Subcutaneous adipose tissue (tissue), 4 donors: ENCODE data around the gene CHID1. TPM values are rescaled to one million over a fixed set of nuclear protein-coding genes. Genes with fewer than 3 reads are reported as not detected.

Experiments used
- total RNA-seq, 4 donors: library from RNA; depleted of rRNA; stranded (reverse); fragments of >200 nt; gene quantifications; one replicate each; pipeline ENCODE4 v1.1.0, GENCODE V29; 2016
- TF ChIP-seq, protein P1 (sequence below): fragments of 450-650 bp; IDR thresholded peaks from one replicate; pipeline ENCODE4 v1.5.1; 2016; ENCODE audit warnings: low read depth, mild to moderate bottlenecking, control low read depth, antibody characterized with exemption, moderate library complexity

Gene CHID1
- total RNA-seq, 4 donors from 2014 or later: 28.4 to 107 (median 76.0) TPM

DNA sequence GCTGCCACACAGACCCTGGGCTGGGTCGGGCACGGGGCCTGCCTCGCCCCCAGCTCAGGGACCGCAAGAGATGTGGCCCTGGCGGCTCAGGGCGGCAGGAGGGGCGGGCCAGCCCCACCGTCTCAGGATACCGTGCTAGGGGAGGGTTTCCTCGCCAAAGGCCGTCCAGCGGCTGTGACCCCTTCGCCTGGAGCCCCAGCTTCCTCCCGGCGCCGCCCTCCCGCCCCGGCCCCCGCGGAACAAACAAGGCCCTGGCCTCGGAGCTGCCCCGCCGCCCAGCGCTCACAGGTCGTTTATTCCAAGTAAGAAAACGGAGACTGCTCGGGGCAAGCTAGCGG is 14.5 kb upstream of the CHID1 start:
- TF ChIP-seq, protein P1, sequence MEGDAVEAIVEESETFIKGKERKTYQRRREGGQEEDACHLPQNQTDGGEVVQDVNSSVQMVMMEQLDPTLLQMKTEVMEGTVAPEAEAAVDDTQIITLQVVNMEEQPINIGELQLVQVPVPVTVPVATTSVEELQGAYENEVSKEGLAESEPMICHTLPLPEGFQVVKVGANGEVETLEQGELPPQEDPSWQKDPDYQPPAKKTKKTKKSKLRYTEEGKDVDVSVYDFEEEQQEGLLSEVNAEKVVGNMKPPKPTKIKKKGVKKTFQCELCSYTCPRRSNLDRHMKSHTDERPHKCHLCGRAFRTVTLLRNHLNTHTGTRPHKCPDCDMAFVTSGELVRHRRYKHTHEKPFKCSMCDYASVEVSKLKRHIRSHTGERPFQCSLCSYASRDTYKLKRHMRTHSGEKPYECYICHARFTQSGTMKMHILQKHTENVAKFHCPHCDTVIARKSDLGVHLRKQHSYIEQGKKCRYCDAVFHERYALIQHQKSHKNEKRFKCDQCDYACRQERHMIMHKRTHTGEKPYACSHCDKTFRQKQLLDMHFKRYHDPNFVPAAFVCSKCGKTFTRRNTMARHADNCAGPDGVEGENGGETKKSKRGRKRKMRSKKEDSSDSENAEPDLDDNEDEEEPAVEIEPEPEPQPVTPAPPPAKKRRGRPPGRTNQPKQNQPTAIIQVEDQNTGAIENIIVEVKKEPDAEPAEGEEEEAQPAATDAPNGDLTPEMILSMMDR: no peak

DNA sequence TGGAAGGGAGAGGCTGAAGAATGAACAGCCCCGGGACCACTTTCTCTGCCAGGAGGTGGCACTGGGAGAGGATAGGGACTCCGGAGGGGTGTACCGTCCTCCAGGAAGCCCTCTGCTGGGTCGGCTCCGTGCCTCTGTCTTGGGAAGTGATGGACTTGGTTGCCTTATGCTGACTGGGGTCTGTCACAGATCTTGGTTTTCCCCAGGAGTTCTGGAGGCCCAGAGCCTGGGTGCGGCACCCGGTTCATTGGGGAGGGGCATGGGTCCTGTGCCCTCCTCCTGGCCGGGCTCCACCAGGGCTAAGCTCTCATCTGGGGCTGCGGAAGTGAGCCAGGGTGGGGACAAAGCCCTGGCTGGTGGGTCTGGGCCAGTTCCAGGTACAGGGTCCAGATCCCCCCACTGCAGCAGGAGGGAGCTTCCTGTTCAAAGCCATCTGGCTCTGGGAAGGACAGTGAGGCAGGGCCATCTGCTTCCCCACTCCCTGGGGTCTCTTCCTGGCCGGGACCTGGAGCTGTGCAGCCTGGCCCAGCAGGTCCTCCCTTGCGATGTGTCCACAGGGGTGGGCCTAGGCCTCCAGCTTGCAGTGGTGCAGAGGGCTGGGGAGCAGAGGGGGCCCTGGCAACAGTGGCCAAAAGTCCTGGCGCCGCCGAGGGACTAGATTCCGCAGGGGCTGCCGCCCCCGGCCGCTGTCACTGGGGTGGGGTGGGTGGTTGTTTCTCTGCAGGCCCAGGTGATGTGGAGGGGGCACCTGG is 14.0 kb upstream of the CHID1 start:
- TF ChIP-seq, protein P1: no peak

DNA sequence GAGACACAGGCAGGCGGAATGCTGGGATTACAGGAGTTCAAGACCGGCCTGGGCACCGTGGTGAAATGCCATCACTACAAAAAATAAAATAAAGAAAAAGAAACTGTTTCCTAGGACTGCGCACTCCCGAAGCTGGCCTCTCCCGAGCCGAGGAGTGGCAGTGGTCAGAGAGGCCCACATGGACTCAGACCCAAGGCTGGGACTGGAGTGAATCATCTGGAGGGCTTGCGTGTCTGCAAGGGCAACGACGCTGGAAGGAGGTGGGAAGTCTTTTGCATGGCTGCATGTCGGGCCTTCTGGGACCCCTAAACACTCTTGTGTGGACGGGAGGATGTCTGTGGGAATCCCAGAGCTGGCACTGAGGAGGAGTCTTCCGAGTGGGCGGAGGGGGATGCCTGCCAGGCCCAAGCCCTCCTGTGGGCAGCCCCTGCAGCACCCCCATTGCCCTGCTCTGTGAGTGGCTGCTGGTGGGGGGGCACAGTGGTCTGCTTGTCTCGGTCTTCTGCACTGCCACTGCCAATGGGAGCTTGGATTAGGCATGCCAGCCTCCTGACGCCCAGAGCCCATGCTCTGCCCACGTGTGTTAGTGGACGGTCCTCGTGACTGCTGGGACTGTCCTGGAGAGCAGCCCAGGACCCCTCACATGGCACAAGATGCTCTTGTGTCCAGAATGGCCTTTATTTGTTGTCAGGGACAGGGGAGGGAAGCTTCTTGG is 13.2 kb upstream of the CHID1 start:
- TF ChIP-seq, protein P1: no peak

DNA sequence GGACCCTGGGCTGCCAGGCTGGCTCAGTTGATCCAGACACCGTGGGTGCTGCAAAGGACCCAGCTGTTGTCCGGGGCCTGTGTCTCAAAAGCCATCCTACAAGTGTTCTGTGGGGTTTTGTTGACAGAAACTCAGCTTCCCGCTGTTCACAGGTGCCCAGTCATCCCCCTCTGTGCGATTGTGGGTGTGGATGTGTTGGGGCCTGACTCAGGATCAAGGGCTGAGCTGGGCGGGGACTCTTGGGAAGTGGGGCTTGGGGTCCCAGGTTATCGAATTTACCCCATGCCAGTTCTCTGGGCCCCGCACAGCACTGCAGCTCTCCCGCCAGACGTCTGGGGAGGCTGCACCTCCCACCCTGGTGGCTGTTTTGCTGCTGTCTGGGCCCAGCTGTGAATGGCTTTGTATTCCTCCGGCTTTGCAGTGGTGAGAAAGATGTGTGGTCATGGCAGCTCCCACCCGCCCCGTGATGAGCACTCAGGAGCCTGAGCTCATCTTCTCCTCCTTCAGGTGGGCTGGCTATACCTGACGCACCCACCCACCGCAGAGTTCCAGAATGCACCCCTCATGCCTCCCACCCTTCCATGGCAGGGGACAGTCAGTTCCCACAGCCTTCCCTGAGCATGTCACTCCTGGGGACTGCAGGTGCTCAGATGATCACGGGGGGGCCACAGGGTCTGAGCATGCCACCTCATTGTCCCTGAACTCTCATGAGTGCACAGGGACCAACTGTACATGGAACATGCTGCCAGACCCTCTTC is 11.5 kb upstream of the CHID1 start:
- TF ChIP-seq, protein P1: no peak

GRCh38 chr11:917426-917825 is 6.8 kb upstream of the CHID1 start:
- TF ChIP-seq, protein P1: no peak

GRCh38 chr11:914747-915501 is 4.3 kb upstream of the CHID1 start:
- TF ChIP-seq, protein P1: no peak
